Measurements from ENCODE around the gene CXorf38.

Gene CXorf38

DNA sequence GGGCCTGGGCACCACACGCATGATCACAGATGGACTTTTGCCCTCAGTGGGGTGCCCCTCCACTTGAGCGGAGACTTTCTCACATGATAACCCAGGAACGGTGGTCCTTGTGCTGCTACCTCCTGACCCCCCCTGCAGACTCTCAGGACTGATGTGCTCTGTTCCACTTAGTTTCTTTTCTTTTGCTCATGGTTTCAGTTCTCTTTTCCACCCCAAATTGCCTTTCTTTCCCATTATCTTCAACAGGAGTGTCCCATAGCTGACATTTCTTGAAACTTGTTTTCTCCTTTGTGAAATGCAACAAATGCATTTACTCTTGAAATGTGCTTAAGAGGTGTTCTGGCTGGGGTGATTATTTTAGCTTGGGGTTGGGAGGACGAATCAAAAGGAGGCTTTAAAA is 15.2 kb downstream of the CXorf38 start:
- no peaks in the 10 kb centered on the region for H3K9me3 ChIP-seq (ENCODE audit: control insufficient read depth in 1 of 2, low read length in 2 of 2)
- peaks cover 28 to 84% of the 10 kb centered on the region in 2 donors for H3K36me3 ChIP-seq (ENCODE audit: control insufficient read depth in 1 of 2, insufficient read depth in 2 of 2, low read length in 2 of 2)
- H3K27me3 ChIP-seq (ENCODE audit: control insufficient read depth in 1 of 2, insufficient read depth in 2 of 2, low read length in 2 of 2), result no peaks in the 10 kb centered on the region
- H3K4me1 ChIP-seq (ENCODE audit: control insufficient read depth in 1 of 2, insufficient read depth in 2 of 2, low read length in 2 of 2), result no peaks in the 10 kb centered on the region
- no peak overlapping the region for H3K4me3 ChIP-seq (ENCODE audit: low read depth in 1 of 2, low read length in 2 of 2)
- H3K27ac ChIP-seq (ENCODE audit: low read depth, low read length), result no peak overlapping the region
- no peak overlapping the region for H3K9ac ChIP-seq (ENCODE audit: low read depth in 1 of 2, low read length in 2 of 2)

DNA sequence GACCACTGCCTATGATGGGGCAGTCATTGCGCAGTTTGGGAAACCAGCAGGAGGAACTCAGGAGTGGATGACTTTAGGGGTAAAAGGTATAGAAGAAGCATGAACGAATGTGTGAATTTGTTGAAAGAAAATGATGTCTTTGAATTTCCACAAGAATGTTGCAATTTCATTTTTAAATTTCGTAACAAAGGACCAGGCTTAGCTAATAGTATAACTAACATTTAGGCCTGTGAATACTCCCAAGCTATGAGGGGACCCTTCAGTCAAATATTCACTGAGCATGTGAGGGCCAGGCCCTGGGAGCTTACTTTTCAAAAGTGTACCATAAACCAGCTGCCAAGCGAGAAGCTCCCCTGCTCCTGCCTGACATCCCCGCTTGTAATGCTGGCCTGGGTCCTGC is 18.9 kb downstream of the CXorf38 start:
- Histone ChIP-seq H3K9me3 (ENCODE audit: control insufficient read depth in 1 of 2, low read length in 2 of 2) (no peaks in the 10 kb centered on the region), H3K36me3 (ENCODE audit: control insufficient read depth in 1 of 2, insufficient read depth in 2 of 2, low read length in 2 of 2) (peaks cover 18 to 50% of the 10 kb centered on the region in 2 donors), H3K27me3 (ENCODE audit: control insufficient read depth in 1 of 2, insufficient read depth in 2 of 2, low read length in 2 of 2) (no peaks in the 10 kb centered on the region), H3K27ac (ENCODE audit: low read depth, low read length) (no peak overlapping the region), H3K4me1 (ENCODE audit: control insufficient read depth in 1 of 2, insufficient read depth in 2 of 2, low read length in 2 of 2) (no peaks in the 10 kb centered on the region), H3K4me3 (ENCODE audit: low read depth in 1 of 2, low read length in 2 of 2) (no peak overlapping the region), H3K9ac (ENCODE audit: low read depth in 1 of 2, low read length in 2 of 2) (no peak overlapping the region)

- no peaks in the 10 kb centered on the region for H3K9me3 ChIP-seq (ENCODE audit: control insufficient read depth in 1 of 2, low read length in 2 of 2)
- peaks cover 5 to 24% of the 10 kb centered on the region in 2 donors for H3K36me3 ChIP-seq (ENCODE audit: control insufficient read depth in 1 of 2, insufficient read depth in 2 of 2, low read length in 2 of 2)
- no peak overlapping the region for H3K9ac ChIP-seq (ENCODE audit: low read depth in 1 of 2, low read length in 2 of 2)
- H3K4me3 ChIP-seq (ENCODE audit: low read depth in 1 of 2, low read length in 2 of 2), result no peak overlapping the region
- H3K4me1 ChIP-seq (ENCODE audit: control insufficient read depth in 1 of 2, insufficient read depth in 2 of 2, low read length in 2 of 2), result no peaks in the 10 kb centered on the region
- H3K27ac ChIP-seq (ENCODE audit: low read depth, low read length), result no peak overlapping the region
- H3K27me3 ChIP-seq (ENCODE audit: control insufficient read depth in 1 of 2, insufficient read depth in 2 of 2, low read length in 2 of 2), result no peaks in the 10 kb centered on the region
These were observed 22.1 kb downstream of the CXorf38 start for GRCh38 chrX:40625294-40625693.

DNA sequence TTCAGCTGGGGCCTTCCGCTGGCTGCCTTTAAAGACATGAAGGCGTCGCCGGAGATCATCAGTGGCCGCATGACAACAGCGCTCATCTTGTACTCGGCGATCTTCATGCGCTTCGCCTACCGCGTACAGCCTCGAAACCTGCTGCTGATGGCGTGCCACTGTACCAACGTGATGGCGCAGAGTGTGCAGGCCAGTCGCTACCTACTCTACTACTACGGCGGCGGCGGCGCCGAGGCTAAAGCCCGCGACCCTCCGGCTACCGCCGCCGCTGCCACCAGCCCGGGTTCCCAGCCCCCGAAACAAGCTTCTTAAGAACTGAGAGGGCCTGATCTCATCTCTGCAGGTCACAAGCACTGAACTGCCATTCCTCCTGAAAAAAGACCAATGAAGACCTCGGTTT is 23.7 kb downstream of the CXorf38 start:
- Histone ChIP-seq H3K9ac (ENCODE audit: low read depth in 1 of 2, low read length in 2 of 2) (no peak overlapping the region), H3K27me3 (ENCODE audit: control insufficient read depth in 1 of 2, insufficient read depth in 2 of 2, low read length in 2 of 2) (no peaks in the 10 kb centered on the region), H3K9me3 (ENCODE audit: control insufficient read depth in 1 of 2, low read length in 2 of 2) (no peaks in the 10 kb centered on the region), H3K27ac (ENCODE audit: low read depth, low read length) (no peak overlapping the region), H3K36me3 (ENCODE audit: control insufficient read depth in 1 of 2, insufficient read depth in 2 of 2, low read length in 2 of 2) (peaks cover 5 to 11% of the 10 kb centered on the region in 2 donors), H3K4me1 (ENCODE audit: control insufficient read depth in 1 of 2, insufficient read depth in 2 of 2, low read length in 2 of 2) (no peaks in the 10 kb centered on the region), H3K4me3 (ENCODE audit: low read depth in 1 of 2, low read length in 2 of 2) (no peak overlapping the region)

- H3K4me3 ChIP-seq (ENCODE audit: low read depth in 1 of 2, low read length in 2 of 2), result peak within 1 kb of the TSS in 1 of 2 donors; percentile 32
- H3K27ac ChIP-seq (ENCODE audit: low read depth, low read length), result no peak within 1 kb of the TSS
These were observed 24.2 kb downstream of the CXorf38 start, which contains the start of gene MPC1L for GRCh38 chrX:40623139-40623536. Gene MPC1L (plus strand): TSS chrX:40623428. CDS start chrX:40623566, 138 bp downstream.

GRCh38 chrX:40622479-40623138 is 24.8 kb downstream of the CXorf38 start:
- H3K27me3 ChIP-seq (ENCODE audit: control insufficient read depth in 1 of 2, insufficient read depth in 2 of 2, low read length in 2 of 2), result no peaks in the 10 kb centered on the region
- H3K4me3 ChIP-seq (ENCODE audit: low read depth in 1 of 2, low read length in 2 of 2), result peak overlapping the region in 1 of 2 donors; percentile 32
- H3K36me3 ChIP-seq (ENCODE audit: control insufficient read depth in 1 of 2, insufficient read depth in 2 of 2, low read length in 2 of 2), result peaks cover 3% of the 10 kb centered on the region in 2 donors

More at GRCh38 chrX:40623139-40623536, 24.2 kb downstream of the CXorf38 start, which contains the start of gene MPC1L:
- no peak within 1 kb of the TSS for H3K9ac ChIP-seq (ENCODE audit: low read depth in 1 of 2, low read length in 2 of 2)
- no peaks in the 10 kb centered on the region for H3K27me3 ChIP-seq (ENCODE audit: control insufficient read depth in 1 of 2, insufficient read depth in 2 of 2, low read length in 2 of 2)
- H3K36me3 ChIP-seq (ENCODE audit: control insufficient read depth in 1 of 2, insufficient read depth in 2 of 2, low read length in 2 of 2), result peaks cover 5 to 6% of the 10 kb centered on the region in 2 donors
- H3K9me3 ChIP-seq (ENCODE audit: control insufficient read depth in 1 of 2, low read length in 2 of 2), result no peaks in the 10 kb centered on the region
- H3K4me1 ChIP-seq (ENCODE audit: control insufficient read depth in 1 of 2, insufficient read depth in 2 of 2, low read length in 2 of 2), result no peaks in the 10 kb centered on the region

GRCh38 chrX:40617566-40617965 is 29.8 kb downstream of the CXorf38 start:
- H3K4me1 ChIP-seq (ENCODE audit: control insufficient read depth in 1 of 2, insufficient read depth in 2 of 2, low read length in 2 of 2), result no peaks in the 10 kb centered on the region
- no peak overlapping the region for H3K9ac ChIP-seq (ENCODE audit: low read depth in 1 of 2, low read length in 2 of 2)
- H3K36me3 ChIP-seq (ENCODE audit: control insufficient read depth in 1 of 2, insufficient read depth in 2 of 2, low read length in 2 of 2), result no peaks in the 10 kb centered on the region
- no peak overlapping the region for H3K27ac ChIP-seq (ENCODE audit: low read depth, low read length)
- H3K27me3 ChIP-seq (ENCODE audit: control insufficient read depth in 1 of 2, insufficient read depth in 2 of 2, low read length in 2 of 2), result no peaks in the 10 kb centered on the region
- no peaks in the 10 kb centered on the region for H3K9me3 ChIP-seq (ENCODE audit: control insufficient read depth in 1 of 2, low read length in 2 of 2)
- no peak overlapping the region for H3K4me3 ChIP-seq (ENCODE audit: low read depth in 1 of 2, low read length in 2 of 2)

More at GRCh38 chrX:40622479-40623138, 24.8 kb downstream of the CXorf38 start:
- Histone ChIP-seq H3K9ac (ENCODE audit: low read depth in 1 of 2, low read length in 2 of 2) (no peak overlapping the region), H3K9me3 (ENCODE audit: control insufficient read depth in 1 of 2, low read length in 2 of 2) (no peaks in the 10 kb centered on the region), H3K27ac (ENCODE audit: low read depth, low read length) (no peak overlapping the region), H3K4me1 (ENCODE audit: control insufficient read depth in 1 of 2, insufficient read depth in 2 of 2, low read length in 2 of 2) (no peaks in the 10 kb centered on the region)

DNA sequence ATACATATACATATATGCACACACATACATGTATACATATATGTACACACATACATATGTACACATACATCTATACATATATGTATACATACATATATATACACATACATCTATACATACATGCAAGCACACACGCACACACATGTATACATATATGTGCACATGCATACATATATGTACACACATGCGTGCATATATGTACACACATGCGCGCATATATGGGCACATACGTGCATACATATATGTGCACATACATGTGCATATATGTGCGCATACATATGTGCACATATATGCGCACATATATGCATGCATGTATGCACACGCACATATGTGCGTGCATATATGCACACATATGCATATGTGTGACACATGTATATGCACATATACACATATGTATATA is 31.4 kb downstream of the CXorf38 start:
- no peaks in the 10 kb centered on the region for H3K36me3 ChIP-seq (ENCODE audit: control insufficient read depth in 1 of 2, insufficient read depth in 2 of 2, low read length in 2 of 2)
- no peaks in the 10 kb centered on the region for H3K27me3 ChIP-seq (ENCODE audit: control insufficient read depth in 1 of 2, insufficient read depth in 2 of 2, low read length in 2 of 2)
- H3K9ac ChIP-seq (ENCODE audit: low read depth in 1 of 2, low read length in 2 of 2), result no peak overlapping the region
- no peak overlapping the region for H3K4me3 ChIP-seq (ENCODE audit: low read depth in 1 of 2, low read length in 2 of 2)
- no peak overlapping the region for H3K27ac ChIP-seq (ENCODE audit: low read depth, low read length)
- H3K4me1 ChIP-seq (ENCODE audit: control insufficient read depth in 1 of 2, insufficient read depth in 2 of 2, low read length in 2 of 2), result no peaks in the 10 kb centered on the region
- no peaks in the 10 kb centered on the region for H3K9me3 ChIP-seq (ENCODE audit: control insufficient read depth in 1 of 2, low read length in 2 of 2)

DNA sequence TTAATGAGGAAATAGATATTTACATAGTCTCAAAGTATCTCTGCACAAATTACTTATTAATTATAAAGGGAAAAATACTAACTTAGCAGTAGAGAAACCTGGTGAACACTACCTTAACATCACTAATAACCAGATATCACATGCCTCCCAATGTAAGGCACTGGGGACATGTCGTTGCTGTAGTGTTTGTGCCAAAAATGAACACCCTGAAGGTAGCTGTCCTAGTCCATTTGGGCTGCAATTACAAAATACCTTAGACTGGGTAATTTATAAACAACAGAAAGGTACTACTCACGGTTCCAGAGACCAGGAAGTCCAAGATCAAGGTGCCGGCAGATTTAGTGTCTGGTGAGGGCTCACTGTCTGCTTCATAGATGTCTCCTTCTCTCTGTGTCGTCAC is 34.9 kb downstream of the CXorf38 start:
- no peaks in the 10 kb centered on the region for H3K27me3 ChIP-seq (ENCODE audit: control insufficient read depth in 1 of 2, insufficient read depth in 2 of 2, low read length in 2 of 2)
- no peaks in the 10 kb centered on the region for H3K9me3 ChIP-seq (ENCODE audit: control insufficient read depth in 1 of 2, low read length in 2 of 2)
- no peak overlapping the region for H3K27ac ChIP-seq (ENCODE audit: low read depth, low read length)
- no peak overlapping the region for H3K9ac ChIP-seq (ENCODE audit: low read depth in 1 of 2, low read length in 2 of 2)
- H3K4me1 ChIP-seq (ENCODE audit: control insufficient read depth in 1 of 2, insufficient read depth in 2 of 2, low read length in 2 of 2), result no peaks in the 10 kb centered on the region
- no peak overlapping the region for H3K4me3 ChIP-seq (ENCODE audit: low read depth in 1 of 2, low read length in 2 of 2)
- no peaks in the 10 kb centered on the region for H3K36me3 ChIP-seq (ENCODE audit: control insufficient read depth in 1 of 2, insufficient read depth in 2 of 2, low read length in 2 of 2)

DNA sequence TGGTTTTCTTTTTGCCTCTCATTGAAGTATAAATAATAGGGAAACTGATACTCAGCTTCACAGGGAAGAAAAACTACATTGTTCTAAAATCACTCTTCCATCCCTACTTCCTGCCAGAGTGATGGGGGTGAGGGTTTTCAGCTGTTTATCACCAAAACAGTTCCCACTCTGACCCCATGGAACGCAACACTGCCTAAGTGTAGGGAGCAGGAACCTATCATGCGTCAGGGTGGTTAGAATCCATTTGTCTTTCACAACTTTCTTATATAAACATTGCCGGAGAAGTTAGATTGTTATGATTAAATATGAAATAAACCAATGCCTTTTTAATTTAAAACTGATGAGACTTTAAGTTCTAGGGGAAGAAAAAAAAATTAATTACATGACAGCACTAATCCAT is 40.0 kb downstream of the CXorf38 start:
- Histone ChIP-seq H3K36me3 (ENCODE audit: control insufficient read depth in 1 of 2, insufficient read depth in 2 of 2, low read length in 2 of 2) (peaks cover 0 to 3% of the 10 kb centered on the region in 2 donors), H3K27ac (ENCODE audit: low read depth, low read length) (no peak overlapping the region), H3K9me3 (ENCODE audit: control insufficient read depth in 1 of 2, low read length in 2 of 2) (no peaks in the 10 kb centered on the region), H3K4me3 (ENCODE audit: low read depth in 1 of 2, low read length in 2 of 2) (no peak overlapping the region), H3K27me3 (ENCODE audit: control insufficient read depth in 1 of 2, insufficient read depth in 2 of 2, low read length in 2 of 2) (no peaks in the 10 kb centered on the region), H3K4me1 (ENCODE audit: control insufficient read depth in 1 of 2, insufficient read depth in 2 of 2, low read length in 2 of 2) (no peaks in the 10 kb centered on the region), H3K9ac (ENCODE audit: low read depth in 1 of 2, low read length in 2 of 2) (no peak overlapping the region)
